ENCODE measurements around the gene DPP4. TPM values are rescaled to one million over a fixed set of nuclear protein-coding genes. Genes with fewer than 3 reads are reported as not detected.

Gene DPP4
- total RNA-seq, 6 experiments from 2014 or later = 17.8 to 39.8 (median 26.3) TPM

DNA sequence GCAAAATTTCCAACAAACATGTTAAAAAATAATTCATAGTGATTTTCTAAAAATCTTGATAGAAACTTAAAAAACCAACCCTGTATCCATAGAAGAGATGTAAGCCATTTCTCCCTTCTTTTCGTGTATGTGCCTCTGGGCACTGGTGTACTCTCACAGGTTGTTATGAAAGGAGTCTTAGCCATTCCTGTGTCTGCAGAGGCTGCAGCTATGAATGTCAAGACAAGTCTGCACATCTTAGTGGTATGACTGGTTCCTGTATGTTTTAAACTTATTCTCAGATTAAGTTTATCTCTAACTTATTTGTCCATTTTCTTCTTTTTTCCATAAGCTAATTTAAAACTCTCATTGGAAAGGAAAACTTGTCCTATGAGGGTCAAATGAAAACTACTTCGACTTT is 84.0 kb downstream of the DPP4 start:
- DNase-seq = no peak
- H3K4me3 ChIP-seq = no peak overlapping the region
- intact Hi-C loops (cut with DNase I) = no loop called here
- no peaks in the 10 kb centered on the region for H3K4me1 ChIP-seq
- H3K27me3 ChIP-seq = no peaks in the 10 kb centered on the region
- WGBS (ENCODE audit: insufficient coverage, low coverage, low lambda C conversion rate, missing lambda C conversion rate) = 80% methylated on average over 2 of the region's 2 CpGs
- no peak overlapping the region for H3K27ac ChIP-seq
- H3K36me3 ChIP-seq = no peaks in the 10 kb centered on the region
- no peak for TF ChIP-seq POLR2A (IDR thresholded peaks at IDR 0.05)
- TF ChIP-seq, protein P1, sequence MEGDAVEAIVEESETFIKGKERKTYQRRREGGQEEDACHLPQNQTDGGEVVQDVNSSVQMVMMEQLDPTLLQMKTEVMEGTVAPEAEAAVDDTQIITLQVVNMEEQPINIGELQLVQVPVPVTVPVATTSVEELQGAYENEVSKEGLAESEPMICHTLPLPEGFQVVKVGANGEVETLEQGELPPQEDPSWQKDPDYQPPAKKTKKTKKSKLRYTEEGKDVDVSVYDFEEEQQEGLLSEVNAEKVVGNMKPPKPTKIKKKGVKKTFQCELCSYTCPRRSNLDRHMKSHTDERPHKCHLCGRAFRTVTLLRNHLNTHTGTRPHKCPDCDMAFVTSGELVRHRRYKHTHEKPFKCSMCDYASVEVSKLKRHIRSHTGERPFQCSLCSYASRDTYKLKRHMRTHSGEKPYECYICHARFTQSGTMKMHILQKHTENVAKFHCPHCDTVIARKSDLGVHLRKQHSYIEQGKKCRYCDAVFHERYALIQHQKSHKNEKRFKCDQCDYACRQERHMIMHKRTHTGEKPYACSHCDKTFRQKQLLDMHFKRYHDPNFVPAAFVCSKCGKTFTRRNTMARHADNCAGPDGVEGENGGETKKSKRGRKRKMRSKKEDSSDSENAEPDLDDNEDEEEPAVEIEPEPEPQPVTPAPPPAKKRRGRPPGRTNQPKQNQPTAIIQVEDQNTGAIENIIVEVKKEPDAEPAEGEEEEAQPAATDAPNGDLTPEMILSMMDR (IDR thresholded peaks at IDR 0.05) = no peak
- ATAC-seq = no peak
- no peaks in the 10 kb centered on the region for H3K9me3 ChIP-seq

DNA sequence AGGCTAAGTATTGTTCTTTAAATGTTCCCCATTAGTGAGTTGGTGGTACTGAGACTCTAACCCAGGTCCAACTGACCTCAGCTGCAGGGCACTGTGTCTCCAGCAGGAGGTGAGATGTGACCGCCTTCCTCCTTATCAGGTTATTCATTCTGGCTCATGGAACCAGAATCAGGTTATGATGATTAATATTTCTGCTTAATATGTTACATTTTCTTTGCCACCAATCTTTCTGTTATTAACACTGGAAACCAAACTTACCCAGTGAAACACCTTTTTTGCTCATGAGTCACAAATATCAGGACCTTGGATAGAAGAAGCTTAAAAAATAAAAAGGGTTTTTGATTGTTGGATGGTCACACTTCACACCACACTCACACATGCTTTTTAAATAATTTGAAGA is 85.4 kb downstream of the DPP4 start:
- no peak for TF ChIP-seq POLR2A (IDR thresholded peaks at IDR 0.05)
- TF ChIP-seq, protein P1 (IDR thresholded peaks at IDR 0.05) = no peak
- DNase-seq (no peak), ATAC-seq (no peak)
- H3K4me1 ChIP-seq = no peaks in the 10 kb centered on the region
- no peaks in the 10 kb centered on the region for H3K36me3 ChIP-seq
- WGBS (ENCODE audit: insufficient coverage, low coverage, low lambda C conversion rate, missing lambda C conversion rate) = 100% methylated on average over 1 of the region's 1 CpG
- H3K4me3 ChIP-seq = no peak overlapping the region
- H3K27ac ChIP-seq = no peak overlapping the region
- H3K9me3 ChIP-seq = no peaks in the 10 kb centered on the region
- H3K27me3 ChIP-seq = no peaks in the 10 kb centered on the region
- intact Hi-C loops (cut with DNase I) = no loop called here

DNA sequence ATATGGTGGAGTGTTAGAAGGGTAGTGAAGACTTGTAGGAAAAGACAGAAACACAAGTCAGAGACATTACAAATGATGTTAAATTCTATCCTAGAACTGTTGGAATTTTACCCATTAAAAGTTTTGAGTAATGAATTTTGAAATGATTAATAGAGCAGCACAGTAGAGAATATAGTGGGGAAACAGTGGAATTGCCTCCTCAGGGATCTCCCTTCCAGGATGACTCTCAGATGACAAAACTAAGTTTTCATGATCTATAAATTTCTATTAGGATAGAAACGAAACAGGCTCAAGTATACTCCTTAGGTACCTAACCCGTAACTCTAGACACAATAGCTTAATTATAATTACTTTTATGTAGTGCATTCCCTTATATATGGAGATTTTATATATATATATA is 86.7 kb downstream of the DPP4 start:
- Histone ChIP-seq H3K4me3 (no peak overlapping the region), H3K4me1 (no peaks in the 10 kb centered on the region), H3K27ac (no peak overlapping the region), H3K36me3 (no peaks in the 10 kb centered on the region), H3K9me3 (no peaks in the 10 kb centered on the region), H3K27me3 (no peaks in the 10 kb centered on the region)
- intact Hi-C loops (cut with DNase I) = no loop called here
- 76% methylated on average over 2 of the region's 2 CpGs for WGBS (ENCODE audit: insufficient coverage, low coverage, low lambda C conversion rate, missing lambda C conversion rate)
- DNase-seq = no peak
- no peak for ATAC-seq
- TF ChIP-seq, protein P1 (IDR thresholded peaks at IDR 0.05) = no peak
- no peak for TF ChIP-seq POLR2A (IDR thresholded peaks at IDR 0.05)

DNA sequence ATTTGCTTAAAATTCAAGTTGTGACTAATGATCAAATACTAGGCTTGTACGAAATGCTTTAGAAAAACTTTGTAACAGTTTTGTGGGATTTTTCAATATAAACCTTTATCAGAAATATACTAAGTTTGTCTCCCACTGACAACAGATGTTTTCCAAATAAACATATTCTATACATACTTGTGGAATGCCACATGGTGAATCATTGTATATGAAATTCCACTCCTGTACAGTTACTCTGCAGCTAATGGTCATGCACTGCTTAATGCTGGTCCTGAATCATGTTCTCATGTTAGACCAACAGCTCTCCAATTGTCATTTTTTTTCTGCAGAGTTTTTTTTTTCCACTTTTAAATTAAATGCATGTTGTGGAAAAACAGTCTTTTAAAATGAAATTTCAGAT is 90.1 kb downstream of the DPP4 start:
- H3K4me1 ChIP-seq = no peaks in the 10 kb centered on the region
- ATAC-seq = no peak
- H3K27me3 ChIP-seq = no peaks in the 10 kb centered on the region
- no peak overlapping the region for H3K27ac ChIP-seq
- DNase-seq = no peak
- no peak overlapping the region for H3K4me3 ChIP-seq
- WGBS (ENCODE audit: insufficient coverage, low coverage, low lambda C conversion rate, missing lambda C conversion rate) = 67% methylated on average over 1 of the region's 1 CpG
- H3K36me3 ChIP-seq = no peaks in the 10 kb centered on the region
- no peaks in the 10 kb centered on the region for H3K9me3 ChIP-seq
- intact Hi-C loops (cut with DNase I) = no loop called here
- TF ChIP-seq POLR2A (IDR thresholded peaks at IDR 0.05) = no peak
- TF ChIP-seq, protein P1 (IDR thresholded peaks at IDR 0.05) = no peak

DNA sequence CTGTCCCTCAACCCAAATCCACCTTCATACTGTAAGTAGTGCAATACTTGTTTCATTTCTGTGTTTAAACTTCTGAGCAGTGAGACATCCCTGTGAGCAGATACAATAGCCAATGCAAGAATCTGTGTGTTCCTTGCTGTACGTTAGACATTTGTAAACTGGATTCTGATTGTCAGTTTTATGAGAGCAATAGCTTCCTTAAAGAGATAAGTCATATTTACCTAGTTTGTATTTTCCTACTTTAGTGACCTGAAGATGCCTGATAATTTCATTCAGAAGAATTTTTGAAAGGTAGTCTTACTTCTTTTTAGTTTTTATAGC is 90.7 kb downstream of the DPP4 start:
- DNase-seq (no peak), ATAC-seq (no peak)
- H3K9me3 ChIP-seq = no peaks in the 10 kb centered on the region
- H3K36me3 ChIP-seq = no peaks in the 10 kb centered on the region
- no peak for TF ChIP-seq POLR2A (IDR thresholded peaks at IDR 0.05)
- TF ChIP-seq, protein P1 (IDR thresholded peaks at IDR 0.05) = no peak
- no peaks in the 10 kb centered on the region for H3K4me1 ChIP-seq
- 56% methylated on average over 1 of the region's 1 CpG for WGBS (ENCODE audit: insufficient coverage, low coverage, low lambda C conversion rate, missing lambda C conversion rate)
- intact Hi-C loops (cut with DNase I) = no loop called here
- no peaks in the 10 kb centered on the region for H3K27me3 ChIP-seq
- no peak overlapping the region for H3K27ac ChIP-seq
- H3K4me3 ChIP-seq = no peak overlapping the region
